K562 (cell line): Measurements from ENCODE around the gene ZNF275. TPM values are rescaled to one million over a fixed set of nuclear protein-coding genes. Genes with fewer than 3 reads are reported as not detected.

ENCODE experiments used
- ATAC-seq: fragments of 200-7000 bp; cut with Tn5 transposase; 3 replicates; pipeline ENCODE4 v1.9.1; 2020; ENCODE audit warnings: moderate library complexity
- BruUV-seq: library from RNA; stranded (reverse); fragments of 400-500 nt; replicated peaks from 2 replicates; lab custom pipeline; 2021; lab: Mats Ljungman, UMichigan
- CTCF ChIA-PET: fragments of 300-600 bp; formaldehyde crosslinking; extraction: SDS; loops from one replicate; lab custom pipeline; 2021; ENCODE audit warnings: low intra/inter-chr PET ratio; lab: Yijun Ruan, JAX
- POLR2A ChIA-PET: fragments of 300-600, 350-650 bp; sonication (Branson Sonifier 250); formaldehyde crosslinking; extraction: SDS; loops from one replicate; lab custom pipeline; 2021; ENCODE audit warnings: antibody characterized with exemption, inconsistent platforms; lab: Yijun Ruan, JAX
- DNase-seq, 4 experiments: peaks; one replicate each; pipeline versions ENCODE4 v3.0.0 to v3.0.0-alpha.2; 2011 to 2018; ENCODE audit warnings: low spot score in 3 of 4, mixed read lengths in 3 of 4; ENCODE audit errors: extremely low read depth in 1 of 4
- FAIRE-seq: peaks from 2 replicates; lab custom pipeline; 2011; peaks lifted over from hg19 to GRCh38; lab: Jason Lieb, UNC
- H2AFZ ChIP-seq: 2 replicates; pipeline ENCODE4 v1.6.0; 2011; ENCODE audit warnings: low read depth, low read length, control low read depth, inconsistent platforms
- H3K27ac ChIP-seq: fragments of 200-600 bp; 3 replicates; pipeline ENCODE4 v1.8.0; 2011; ENCODE audit warnings: low read depth, mild to moderate bottlenecking, control low read depth, inconsistent platforms, low read length, moderate library complexity, mixed read lengths; ENCODE audit errors: extremely low read depth
- H3K27me3 ChIP-seq, 2 experiments: fragments of 300-600 bp in 1 of 2; 2 replicates in 1 of 2; 3 replicates in 1 of 2; pipeline versions ENCODE4 v1.6.0 to v1.8.0; 2011; ENCODE audit warnings: inconsistent platforms in 2 of 2, low read length in 2 of 2, mild to moderate bottlenecking in 1 of 2, mixed read lengths in 1 of 2, moderate library complexity in 1 of 2; ENCODE audit not compliant: control insufficient read depth in 2 of 2, insufficient read depth in 2 of 2
- H3K36me3 ChIP-seq: fragments of 300-600 bp; 3 replicates; pipeline ENCODE4 v1.8.0; 2011; ENCODE audit warnings: mild to moderate bottlenecking, low read length, inconsistent platforms; ENCODE audit not compliant: control insufficient read depth, insufficient read depth
- H3K4me1 ChIP-seq, 2 experiments: fragments of 200-600 bp in 1 of 2; replicated peaks in 1 of 2; 2 replicates in 1 of 2; 3 replicates in 1 of 2; pipeline versions ENCODE4 v1.5.1 to v1.8.0; 2011; ENCODE audit warnings: inconsistent platforms in 2 of 2, low read length in 2 of 2, mild to moderate bottlenecking in 1 of 2, mixed read lengths in 1 of 2, moderate library complexity in 1 of 2; ENCODE audit not compliant: control insufficient read depth in 2 of 2, insufficient read depth in 2 of 2
- H3K4me2 ChIP-seq: 2 replicates; pipeline ENCODE4 v1.6.1; 2011; ENCODE audit warnings: low read length, control low read depth, inconsistent platforms, mixed read lengths; ENCODE audit not compliant: insufficient read depth
- H3K4me3 ChIP-seq: fragments of 200-600 bp; sonication (generic), shearing (Covaris generic); 2 replicates; pipeline ENCODE4 v1.5.1; 2016; ENCODE audit warnings: control low read depth, inconsistent platforms
- H3K79me2 ChIP-seq: fragments of 200-600 bp; 3 replicates; pipeline ENCODE4 v1.8.0; 2011; ENCODE audit warnings: low read length, inconsistent platforms; ENCODE audit not compliant: control insufficient read depth, insufficient read depth
- H3K9ac ChIP-seq, 2 experiments: 2 replicates each; pipeline versions ENCODE4 v1.6.0 to v1.6.1; 2011; ENCODE audit warnings: low read depth in 2 of 2, low read length in 2 of 2, control low read depth in 1 of 2, inconsistent platforms in 1 of 2, mild to moderate bottlenecking in 1 of 2, mixed read lengths in 1 of 2; ENCODE audit not compliant: insufficient read depth in 1 of 2
- H3K9me1 ChIP-seq: one replicate; pipeline ENCODE4 v1.6.0; 2011; ENCODE audit warnings: inconsistent platforms, mild to moderate bottlenecking, low read length, moderate library complexity; ENCODE audit not compliant: control insufficient read depth, insufficient read depth
- H3K9me3 ChIP-seq: replicated peaks from 2 replicates; pipeline ENCODE4 v1.5.1; 2011; ENCODE audit warnings: low read depth, low read length, inconsistent platforms; ENCODE audit not compliant: control insufficient read depth, insufficient read depth
- H4K20me1 ChIP-seq: replicated peaks from 2 replicates; pipeline ENCODE4 v1.6.1; 2011; ENCODE audit warnings: low read length, inconsistent platforms, mixed read lengths; ENCODE audit not compliant: control insufficient read depth, insufficient read depth
- DDX20 ChIP-seq: fragments of 450-650 bp; IDR thresholded peaks from 2 replicates; pipeline ENCODE4 v1.6.1; 2016; ENCODE audit warnings: missing genetic modification characterization, low read depth, mild to moderate bottlenecking, missing compliant biosample characterization, moderate library complexity
- KDM5B ChIP-seq: fragments of 200-600 bp; sonication (generic); IDR thresholded peaks from 2 replicates; pipeline ENCODE4 v1.6.1; 2012; ENCODE audit warnings: low read depth, mild to moderate bottlenecking, moderate library complexity, low read length, control low read depth, inconsistent platforms; ENCODE audit not compliant: insufficient replicate concordance
- ZFX ChIP-seq: sonication (generic); formaldehyde crosslinking; IDR thresholded peaks from 2 replicates; pipeline ENCODE4 v1.8.0; 2022; ENCODE audit warnings: mild to moderate bottlenecking, missing genetic modification reagents, moderate library complexity
- ZKSCAN1 ChIP-seq: fragments of 150-350 bp; IDR thresholded peaks from 2 replicates; pipeline ENCODE4 v1.6.1; 2016; ENCODE audit warnings: low read depth, low read length
- WGBS: fragments of 100-300 bp; shearing (Covaris generic); methylation state at CpG from one replicate; pipeline ENCODE4 v1.1.6; 2016; ENCODE audit warnings: low coverage, mixed read lengths; ENCODE audit not compliant: insufficient coverage; ENCODE audit errors: missing lambda C conversion rate; 5-methylcytosine and 5-hydroxymethylcytosine counted together
- in situ Hi-C: fragments of 300-500 bp; cut with MboI; formaldehyde crosslinking; loops from 4 replicates; pipeline ENCODE4 v1.15.0; 2018; ENCODE audit warnings: inconsistent platforms, mixed read lengths
- intact Hi-C: fragments of 100-400 bp; cut with micrococcal nuclease; formaldehyde crosslinking; loops from 2 replicates; pipeline ENCODE4 v1.14.2; 2022
- polyA plus RNA-seq, 8 experiments: library from polyadenylated mRNA; depleted of rRNA in 4 of 8; stranded (reverse) in 5 of 8; unstranded in 3 of 8; fragments of >200 nt; fragmentation: Nextera tagmentation in 2 of 8; fragmentation: Illumina TruSeq in 1 of 8; extraction: Ambion mirVana in 2 of 8; extraction: Trizol in 1 of 8; gene quantifications; 2 replicates each; pipeline versions ENCODE4 v1.2.1 to v1.2.3, GENCODE V29; 2011 to 2014; ENCODE audit warnings: inconsistent platforms in 1 of 8, missing spikeins in 1 of 8
- total RNA-seq, 7 experiments: library from RNA; depleted of rRNA in 6 of 7; stranded (reverse); fragments of >200 nt in 6 of 7; fragmentation: Illumina TruSeq in 2 of 7; extraction: Trizol in 2 of 7; gene quantifications; 2 replicates each; pipeline versions ENCODE4 v1.2.1 to v1.2.3, GENCODE V29; 2011 to 2021; ENCODE audit warnings: low replicate concordance in 1 of 7
- TF ChIP-seq, protein P1 (sequence below): fragments of 250-450 bp; sonication (Bioruptor Pico); IDR thresholded peaks from 2 replicates; pipeline ENCODE4 v1.4.0; 2020; ENCODE audit warnings: borderline replicate concordance

The ZNF275 gene
- total and polyA plus RNA-seq, 9 of the 15 experiments (the other 6 are each of a cell fraction or from before 2014, with no cell fraction given): 2.1 to 19.1 (median 12.0) TPM

- ChIA-PET POLR2A (interaction anchor here (0.5 to 1.4 kb wide), 3 partner anchors 11 to 215 kb away, joined by 3 to 6 read pairs (median 4); no protein-coding TSS in a partner anchor), CTCF (no interaction called here)
- peak in 1 of 4 experiments; percentile 30 for DNase-seq
- intact Hi-C loops (loop anchor here (5.0 kb wide), 1 partner anchor 48 kb away; no protein-coding TSS in a partner anchor), in situ Hi-C loops (no loop called here)
- Histone ChIP-seq H3K4me2 (peak overlapping the region; percentile 77), H3K27me3 (no peaks in the 10 kb centered on the region), H3K9me1 (no peaks in the 10 kb centered on the region), H2AFZ (no peak overlapping the region), H3K9ac (peak overlapping the region; percentile 79 to 97), H3K4me1 (peaks cover 23 to 32% of the 10 kb centered on the region in 2 experiments), H3K9me3 (no peaks in the 10 kb centered on the region), H4K20me1 (0 out of 2 replicates have a peak, but pooled peaks cover under 1% of the 10 kb centered on the region), H3K79me2 (peaks cover 56% of the 10 kb centered on the region), H3K4me3 (peak overlapping the region; percentile 92), H3K27ac (peak overlapping the region; percentile 80), H3K36me3 (peaks cover 37% of the 10 kb centered on the region; the same call in 2 of the 3 replicates)
- peak; percentile 27 for TF ChIP-seq ZFX (CRISPR knock-in tag)
- no peak for TF ChIP-seq DDX20 (tag)
- peak; percentile 64; the same call in 1 of the 2 replicates for TF ChIP-seq ZKSCAN1
- TF ChIP-seq, protein P1, sequence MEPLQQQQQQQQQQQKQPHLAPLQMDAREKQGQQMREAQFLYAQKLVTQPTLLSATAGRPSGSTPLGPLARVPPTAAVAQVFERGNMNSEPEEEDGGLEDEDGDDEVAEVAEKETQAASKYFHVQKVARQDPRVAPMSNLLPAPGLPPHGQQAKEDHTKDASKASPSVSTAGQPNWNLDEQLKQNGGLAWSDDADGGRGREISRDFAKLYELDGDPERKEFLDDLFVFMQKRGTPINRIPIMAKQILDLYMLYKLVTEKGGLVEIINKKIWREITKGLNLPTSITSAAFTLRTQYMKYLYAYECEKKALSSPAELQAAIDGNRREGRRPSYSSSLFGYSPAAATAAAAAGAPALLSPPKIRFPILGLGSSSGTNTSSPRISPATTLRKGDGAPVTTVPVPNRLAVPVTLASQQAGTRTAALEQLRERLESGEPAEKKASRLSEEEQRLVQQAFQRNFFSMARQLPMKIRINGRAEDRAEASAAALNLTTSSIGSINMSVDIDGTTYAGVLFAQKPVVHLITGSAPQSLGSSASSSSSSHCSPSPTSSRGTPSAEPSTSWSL (CRISPR knock-in tag): no peak
- TF ChIP-seq KDM5B: no peak
- WGBS: 13% methylated on average over 5 of the region's 16 CpGs
- no TSS peak for BruUV-seq
- ATAC-seq: no peak
- FAIRE-seq: no peak
Observed at GRCh38 chrX:153334654-153335295, 822 bp downstream of the ZNF275 start.
